ENCODE results near the gene IFRD1.

The IFRD1 gene

GRCh38 chr7:112467867-112468266 is 17.6 kb downstream of the IFRD1 start:
- no peak overlapping the region for H3K4me3 ChIP-seq (ENCODE audit: low read depth, low read length)
- no peak for TF ChIP-seq CTCF (IDR thresholded peaks at IDR 0.05; ENCODE audit: low read depth, low read length, missing control alignments)
- DNase-seq (ENCODE audit: low read depth): no peak

- no peak for TF ChIP-seq CTCF (IDR thresholded peaks at IDR 0.05; ENCODE audit: low read depth, low read length, missing control alignments)
- no peak for DNase-seq (ENCODE audit: low read depth)
- no peak overlapping the region for H3K4me3 ChIP-seq (ENCODE audit: low read depth, low read length)
Measured at GRCh38 chr7:112470194-112470593, 19.9 kb downstream of the IFRD1 start.

- no peak for TF ChIP-seq CTCF (IDR thresholded peaks at IDR 0.05; ENCODE audit: low read depth, low read length, missing control alignments)
- no peak for DNase-seq (ENCODE audit: low read depth)
- no peak overlapping the region for H3K4me3 ChIP-seq (ENCODE audit: low read depth, low read length)
Measured at GRCh38 chr7:112476390-112477052, 26.3 kb downstream of the IFRD1 start.

GRCh38 chr7:112481121-112481736 is 31.0 kb downstream of the IFRD1 start:
- H3K4me3 ChIP-seq (ENCODE audit: low read depth, low read length): no peak overlapping the region
- no peak for TF ChIP-seq CTCF (IDR thresholded peaks at IDR 0.05; ENCODE audit: low read depth, low read length, missing control alignments)
- no peak for DNase-seq (ENCODE audit: low read depth)

DNA sequence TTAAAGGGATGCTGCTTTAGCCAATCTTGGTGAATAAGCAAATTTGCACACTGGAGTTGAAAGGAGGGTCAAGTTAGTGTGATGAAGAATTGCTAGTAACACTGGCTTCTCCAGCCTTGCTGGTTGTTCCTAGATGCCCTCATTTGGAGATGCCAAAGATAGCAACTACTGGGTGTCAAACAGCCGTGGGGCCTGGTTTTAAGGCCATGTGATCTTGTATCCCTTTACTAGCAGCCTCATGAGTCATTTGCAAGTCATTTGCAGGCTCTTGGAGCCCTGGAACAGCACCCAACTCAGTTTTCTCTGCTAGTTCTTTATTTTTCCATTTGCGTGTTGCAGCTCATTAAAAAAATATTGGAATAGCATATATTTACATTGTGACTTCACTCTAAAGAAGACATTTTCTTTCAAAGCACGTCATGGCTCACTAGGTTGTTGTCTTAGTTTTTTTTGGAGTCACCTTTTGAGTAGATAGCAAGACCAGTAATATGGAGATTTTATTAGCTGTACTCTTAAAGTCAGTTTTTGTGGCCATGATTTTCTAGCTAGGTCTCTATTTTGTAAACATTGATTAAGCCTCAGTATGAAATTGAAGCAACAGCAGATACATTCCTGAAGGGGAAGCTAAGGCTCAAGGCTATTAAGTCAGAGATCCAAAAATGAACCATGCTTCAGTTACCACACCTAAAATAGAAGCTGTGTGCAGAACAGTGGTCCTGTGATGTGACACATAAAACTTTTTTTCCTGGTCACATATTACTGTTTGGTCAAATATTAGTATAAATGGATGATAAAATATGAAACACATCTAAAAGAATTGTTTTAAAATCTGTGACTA is 31.8 kb downstream of the IFRD1 start:
- DNase-seq (ENCODE audit: low read depth): no peak
- no peak overlapping the region for H3K4me3 ChIP-seq (ENCODE audit: low read depth, low read length)
- TF ChIP-seq CTCF (IDR thresholded peaks at IDR 0.05; ENCODE audit: low read depth, low read length, missing control alignments): no peak

- no peak for TF ChIP-seq CTCF (IDR thresholded peaks at IDR 0.05; ENCODE audit: low read depth, low read length, missing control alignments)
- no peak for DNase-seq (ENCODE audit: low read depth)
- H3K4me3 ChIP-seq (ENCODE audit: low read depth, low read length): no peak overlapping the region
Measured at GRCh38 chr7:112484671-112485167, 34.5 kb downstream of the IFRD1 start.
